GM23248 (cell line): Measurements from ENCODE around the gene GAA. TPM values are rescaled to one million over a fixed set of nuclear protein-coding genes. Genes with fewer than 3 reads are reported as not detected.

ENCODE experiments used
- DNase-seq: peaks from one replicate; pipeline ENCODE4 v3.0.0-alpha.2; 2015
- H2AFZ ChIP-seq: fragments of 200-600 bp; sonication (generic); 2 replicates; pipeline ENCODE4 v1.6.1; 2016; ENCODE audit warnings: antibody characterized with exemption
- H3F3A ChIP-seq: fragments of 200-600 bp; sonication (generic); 2 replicates; pipeline ENCODE4 v1.6.1; 2016; ENCODE audit warnings: mild to moderate bottlenecking, antibody characterized with exemption, mixed run types; ENCODE audit not compliant: insufficient read depth
- H3K27ac ChIP-seq: fragments of 200-600 bp; sonication (generic); 2 replicates; pipeline ENCODE4 v1.5.1; 2016; ENCODE audit warnings: mild to moderate bottlenecking
- H3K27me3 ChIP-seq: fragments of 200-600 bp; sonication (generic); replicated peaks from 2 replicates; pipeline ENCODE4 v1.6.1; 2016; ENCODE audit warnings: mild to moderate bottlenecking; ENCODE audit not compliant: insufficient read depth
- H3K36me3 ChIP-seq: fragments of 200-600 bp; sonication (generic); 2 replicates; pipeline ENCODE4 v1.6.1; 2016; ENCODE audit warnings: low read depth, mild to moderate bottlenecking
- H3K4me1 ChIP-seq: fragments of 200-600 bp; sonication (generic); 2 replicates; pipeline ENCODE4 v1.6.1; 2016; ENCODE audit warnings: mild to moderate bottlenecking; ENCODE audit not compliant: insufficient read depth
- H3K4me2 ChIP-seq: fragments of 200-600 bp; sonication (generic); one replicate; pipeline ENCODE4 v1.6.1; 2016; ENCODE audit warnings: mild to moderate bottlenecking; ENCODE audit not compliant: unreplicated experiment
- H3K4me3 ChIP-seq: fragments of 200-600 bp; sonication (generic); 2 replicates; pipeline ENCODE4 v1.5.1; 2016; ENCODE audit warnings: mild to moderate bottlenecking
- H3K79me2 ChIP-seq: fragments of 200-600 bp; sonication (generic); 2 replicates; pipeline ENCODE4 v1.6.1; 2016; ENCODE audit warnings: mild to moderate bottlenecking; ENCODE audit not compliant: insufficient read depth
- H3K9ac ChIP-seq: fragments of 200-600 bp; sonication (generic); 2 replicates; pipeline ENCODE4 v1.6.1; 2016; ENCODE audit warnings: mild to moderate bottlenecking
- H3K9me2 ChIP-seq: fragments of 200-600 bp; sonication (generic); 2 replicates; pipeline ENCODE4 v1.6.1; 2016; ENCODE audit warnings: mixed run types, mild to moderate bottlenecking, moderate library complexity; ENCODE audit not compliant: insufficient read depth
- H3K9me3 ChIP-seq: fragments of 200-600 bp; sonication (generic); one replicate; pipeline ENCODE4 v1.6.1; 2017; ENCODE audit warnings: low read depth
- H4K20me1 ChIP-seq: fragments of 200-600 bp; sonication (generic); 2 replicates; pipeline ENCODE4 v1.6.0; 2016; ENCODE audit not compliant: insufficient read depth
- EZH2 ChIP-seq: fragments of 200-600 bp; sonication (generic); IDR thresholded peaks from 2 replicates; pipeline ENCODE4 v1.6.1; 2018; ENCODE audit warnings: antibody characterized with exemption, mild to moderate bottlenecking; ENCODE audit not compliant: insufficient read depth, poor library complexity, severe bottlenecking
- EZH2phosphoT487 ChIP-seq: fragments of 200-600 bp; sonication (generic); IDR thresholded peaks from 2 replicates; pipeline ENCODE4 v1.6.1; 2018; ENCODE audit warnings: antibody characterized with exemption, moderate library complexity, mild to moderate bottlenecking, low read depth; ENCODE audit not compliant: insufficient read depth
- whole genome bisulfite sequencing, 2 experiments: methylation state at CpG; one replicate each; pipeline ENCODE4 v1.1.6; 2015 to 2017; ENCODE audit warnings: low lambda C conversion rate in 2 of 2, low coverage in 1 of 2; ENCODE audit errors: missing lambda C conversion rate in 2 of 2; 5-methylcytosine and 5-hydroxymethylcytosine counted together
- in situ Hi-C: fragments of 300-500 bp; cut with MboI; formaldehyde crosslinking; loops from 2 replicates; pipeline ENCODE4 v1.15.0; 2020
- polyA plus RNA-seq: library from polyadenylated mRNA; unstranded; fragments of >200 nt; fragmentation: Nextera tagmentation; extraction: Ambion mirVana; gene quantifications from 2 replicates; pipeline ENCODE4 v1.2.1, GENCODE V29; 2016
- total RNA-seq: library from RNA; depleted of rRNA; stranded (reverse); fragments of >200 nt; shearing (Covaris generic); gene quantifications from 2 replicates; pipeline ENCODE4 v1.2.3, GENCODE V29; 2014

Gene GAA
- total and polyA plus RNA-seq, 2 experiments from 2014 or later, result 80.2 to 127 TPM

GRCh38 chr17:80100035-80100323 lies 1.4 kb upstream of the GAA start:
- H3K27ac ChIP-seq, result no peak overlapping the region
- peaks cover 5% of the 10 kb centered on the region for H3K4me1 ChIP-seq
- no peaks in the 10 kb centered on the region for H3K36me3 ChIP-seq
- H3K9me3 ChIP-seq, result no peaks in the 10 kb centered on the region
- no peak overlapping the region for H3K4me2 ChIP-seq
- H4K20me1 ChIP-seq, result no peaks in the 10 kb centered on the region
- no peaks in the 10 kb centered on the region for H3F3A ChIP-seq
- no peaks in the 10 kb centered on the region for H3K9me2 ChIP-seq
- TF ChIP-seq EZH2, result no peak
- no peak for TF ChIP-seq EZH2phosphoT487
- no peak for DNase-seq
- no peak overlapping the region for H2AFZ ChIP-seq
- H3K27me3 ChIP-seq, result no peaks in the 10 kb centered on the region
- H3K4me3 ChIP-seq, result no peak overlapping the region
- 95 to 97% methylated on average over 4 of the region's 4 CpGs for WGBS, 2 experiments
- in situ Hi-C loops, result no loop called here
- H3K9ac ChIP-seq, result no peak overlapping the region
- H3K79me2 ChIP-seq, result no peaks in the 10 kb centered on the region

- peak; percentile 51 for DNase-seq
- WGBS, 2 experiments, result 27 to 30% methylated on average over 21 of the region's 21 CpGs
- Histone ChIP-seq H3F3A (no peaks in the 10 kb centered on the region), H3K36me3 (no peaks in the 10 kb centered on the region), H3K27ac (no peak overlapping the region), H3K4me2 (peak overlapping the region; percentile 83), H3K27me3 (no peaks in the 10 kb centered on the region), H2AFZ (peak overlapping the region; percentile 94), H3K9me3 (no peaks in the 10 kb centered on the region), H3K79me2 (no peaks in the 10 kb centered on the region), H4K20me1 (no peaks in the 10 kb centered on the region), H3K4me1 (peaks cover 5% of the 10 kb centered on the region), H3K9me2 (no peaks in the 10 kb centered on the region), H3K9ac (peak overlapping the region; percentile 83), H3K4me3 (peak overlapping the region; percentile 87)
- in situ Hi-C loops, result no loop called here
- TF ChIP-seq EZH2phosphoT487 (no peak), EZH2 (no peak)
Measured at GRCh38 chr17:80101946-80102663, 724 bp downstream of the GAA start.

- TF ChIP-seq EZH2, result no peak
- no peaks in the 10 kb centered on the region for H3K79me2 ChIP-seq
- H3K27ac ChIP-seq, result no peak overlapping the region
- no peaks in the 10 kb centered on the region for H3K9me3 ChIP-seq
- in situ Hi-C loops, result no loop called here
- H3K4me1 ChIP-seq, result peaks cover 5% of the 10 kb centered on the region
- H3K9me2 ChIP-seq, result no peaks in the 10 kb centered on the region
- no peaks in the 10 kb centered on the region for H3K36me3 ChIP-seq
- H4K20me1 ChIP-seq, result no peaks in the 10 kb centered on the region
- H3K4me2 ChIP-seq, result no peak overlapping the region
- no peak overlapping the region for H3K4me3 ChIP-seq
- no peak for DNase-seq
- H2AFZ ChIP-seq, result no peak overlapping the region
- WGBS, 2 experiments, result 84 to 88% methylated on average over 15 of the region's 15 CpGs
- H3F3A ChIP-seq, result no peaks in the 10 kb centered on the region
- no peak overlapping the region for H3K9ac ChIP-seq
- H3K27me3 ChIP-seq, result no peaks in the 10 kb centered on the region
Measured at GRCh38 chr17:80102664-80103448, 1.5 kb downstream of the GAA start.

- Histone ChIP-seq H3K27me3 (no peaks in the 10 kb centered on the region), H3K9me2 (no peaks in the 10 kb centered on the region), H3K9ac (no peak overlapping the region), H3K4me1 (peaks cover 5% of the 10 kb centered on the region), H3K9me3 (no peaks in the 10 kb centered on the region), H4K20me1 (no peaks in the 10 kb centered on the region), H3K79me2 (no peaks in the 10 kb centered on the region), H3K27ac (no peak overlapping the region), H3F3A (no peaks in the 10 kb centered on the region), H3K4me3 (no peak overlapping the region), H3K4me2 (no peak overlapping the region), H3K36me3 (no peaks in the 10 kb centered on the region), H2AFZ (no peak overlapping the region)
- WGBS, 2 experiments, result 87 to 88% methylated on average over 19 of the region's 19 CpGs
- TF ChIP-seq EZH2, result no peak
- no peak for TF ChIP-seq EZH2phosphoT487
- in situ Hi-C loops, result no loop called here
- DNase-seq, result no peak
Measured at GRCh38 chr17:80103449-80104085, 2.2 kb downstream of the GAA start.
